ENCODE results near the gene SLC35B2.

DNA sequence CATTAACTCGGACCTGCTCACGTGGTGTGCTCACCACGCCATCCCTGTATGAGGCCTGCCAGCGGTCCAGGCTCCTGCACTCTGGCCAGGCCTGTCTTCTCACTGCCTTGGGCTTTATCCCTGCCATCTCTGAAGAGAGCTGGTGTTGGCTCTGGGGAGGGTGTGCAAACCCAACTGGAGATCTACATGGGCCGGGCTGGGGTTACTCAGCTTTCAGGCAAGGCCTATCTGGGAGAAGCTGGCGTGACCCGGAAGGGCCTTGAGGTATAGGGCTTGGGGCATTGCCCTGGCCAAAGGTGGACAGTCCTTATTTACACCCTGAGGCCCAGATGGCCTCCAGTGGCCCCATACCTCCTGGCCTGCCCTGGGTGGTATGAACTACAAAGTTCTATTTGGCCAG lies 28.9 kb downstream of the SLC35B2 start:
- TF ChIP-seq CTCF (IDR thresholded peaks at IDR 0.05; ENCODE audit: low read length), result no peak
- no peak for TF ChIP-seq EZH2 (optimal IDR thresholded peaks at IDR 0.05; ENCODE audit: low read depth, low read length)
- no peak for TF ChIP-seq EZH2phosphoT487 (IDR thresholded peaks at IDR 0.05; ENCODE audit: low read length)
